Tibial nerve (tissue), 4 donors: ENCODE measurements around the gene SLAIN2. TPM values are rescaled to one million over a fixed set of nuclear protein-coding genes. Genes with fewer than 3 reads are reported as not detected.

Source experiments
- DNase-seq, 2 donors: peaks; one replicate each; pipeline ENCODE4 v3.0.0-alpha.2; 2019; ENCODE audit warnings: low spot score in 2 of 2
- H3K27ac ChIP-seq, 4 donors: fragments of 200-600 bp; sonication (generic) in 3 of 4; one replicate each; pipeline ENCODE4 v1.5.1; 2017 to 2019; ENCODE audit warnings: mild to moderate bottlenecking in 1 of 4
- H3K27me3 ChIP-seq, 2 donors: fragments of 200-600 bp; sonication (generic) in 1 of 2; one replicate each; pipeline versions ENCODE4 v1.5.1 to v1.6.0; 2017 to 2019
- H3K36me3 ChIP-seq, 3 donors: fragments of 200-600 bp; sonication (generic); one replicate each; pipeline ENCODE4 v1.5.1; 2018 to 2019
- H3K4me1 ChIP-seq, 4 donors: fragments of 200-600 bp; sonication (generic) in 3 of 4; one replicate each; pipeline ENCODE4 v1.5.1; 2017 to 2019
- H3K4me3 ChIP-seq, 4 donors: fragments of 200-600 bp; sonication (generic) in 3 of 4; one replicate each; pipeline ENCODE4 v1.5.1; 2017 to 2019; ENCODE audit warnings: mild to moderate bottlenecking in 1 of 4, moderate library complexity in 1 of 4
- H3K9me3 ChIP-seq, 4 donors: fragments of 200-600 bp; sonication (generic) in 3 of 4; one replicate each; pipeline ENCODE4 v1.5.1; 2017 to 2019
- EP300 ChIP-seq, 2 donors: sonication (generic); formaldehyde crosslinking; IDR thresholded peaks; one replicate each; pipeline ENCODE4 v1.6.1; 2017; ENCODE audit warnings: antibody characterized with exemption in 2 of 2, mild to moderate bottlenecking in 1 of 2
- POLR2A ChIP-seq, 2 donors: fragments of 450-650 bp; IDR thresholded peaks; one replicate each; pipeline ENCODE4 v1.6.1; 2017; ENCODE audit warnings: antibody characterized with exemption in 2 of 2, mild to moderate bottlenecking in 2 of 2, moderate library complexity in 2 of 2
- WGBS, 2 donors: methylation state at CpG; one replicate each; pipeline ENCODE4 v1.1.5; 2018; 5-methylcytosine and 5-hydroxymethylcytosine counted together
- total RNA-seq, 4 donors: library from RNA; depleted of rRNA; stranded (reverse); fragments of >200 nt; gene quantifications; one replicate each; pipeline ENCODE4 v1.1.0, GENCODE V29; 2016
- TF ChIP-seq, protein P1 (sequence below), 5 experiments: fragments of 200-600 bp in 3 of 5; fragments of 450-650 bp in 2 of 5; sonication (generic) in 3 of 5; IDR thresholded peaks; one replicate each; pipeline ENCODE4 v1.5.1; 2016 to 2019; ENCODE audit warnings: antibody characterized with exemption in 5 of 5, mild to moderate bottlenecking in 3 of 5, moderate library complexity in 2 of 5

SLAIN2 gene
- total RNA-seq, 4 donors from 2014 or later: 23.4 to 53.8 (median 33.8) TPM

- Histone ChIP-seq H3K4me3 (no peak overlapping the region), H3K27me3 (no peaks in the 10 kb centered on the region), H3K4me1 (peaks cover 0 to 10% (median 0%) of the 10 kb centered on the region in 4 donors), H3K27ac (no peak overlapping the region), H3K36me3 (peaks cover 0 to 36% (median 0%) of the 10 kb centered on the region in 3 donors), H3K9me3 (no peaks in the 10 kb centered on the region)
- 48 to 52% methylated on average over 2 of the region's 2 CpGs for WGBS, 2 donors
- TF ChIP-seq EP300 (IDR thresholded peaks at IDR 0.05) (no peak), POLR2A (IDR thresholded peaks at IDR 0.05) (no peak)
- TF ChIP-seq, protein P1, sequence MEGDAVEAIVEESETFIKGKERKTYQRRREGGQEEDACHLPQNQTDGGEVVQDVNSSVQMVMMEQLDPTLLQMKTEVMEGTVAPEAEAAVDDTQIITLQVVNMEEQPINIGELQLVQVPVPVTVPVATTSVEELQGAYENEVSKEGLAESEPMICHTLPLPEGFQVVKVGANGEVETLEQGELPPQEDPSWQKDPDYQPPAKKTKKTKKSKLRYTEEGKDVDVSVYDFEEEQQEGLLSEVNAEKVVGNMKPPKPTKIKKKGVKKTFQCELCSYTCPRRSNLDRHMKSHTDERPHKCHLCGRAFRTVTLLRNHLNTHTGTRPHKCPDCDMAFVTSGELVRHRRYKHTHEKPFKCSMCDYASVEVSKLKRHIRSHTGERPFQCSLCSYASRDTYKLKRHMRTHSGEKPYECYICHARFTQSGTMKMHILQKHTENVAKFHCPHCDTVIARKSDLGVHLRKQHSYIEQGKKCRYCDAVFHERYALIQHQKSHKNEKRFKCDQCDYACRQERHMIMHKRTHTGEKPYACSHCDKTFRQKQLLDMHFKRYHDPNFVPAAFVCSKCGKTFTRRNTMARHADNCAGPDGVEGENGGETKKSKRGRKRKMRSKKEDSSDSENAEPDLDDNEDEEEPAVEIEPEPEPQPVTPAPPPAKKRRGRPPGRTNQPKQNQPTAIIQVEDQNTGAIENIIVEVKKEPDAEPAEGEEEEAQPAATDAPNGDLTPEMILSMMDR (IDR thresholded peaks at IDR 0.05): no peak
- DNase-seq: no peak
Measured at GRCh38 chr4:48388525-48389154, 47.3 kb downstream of the SLAIN2 start.

DNA sequence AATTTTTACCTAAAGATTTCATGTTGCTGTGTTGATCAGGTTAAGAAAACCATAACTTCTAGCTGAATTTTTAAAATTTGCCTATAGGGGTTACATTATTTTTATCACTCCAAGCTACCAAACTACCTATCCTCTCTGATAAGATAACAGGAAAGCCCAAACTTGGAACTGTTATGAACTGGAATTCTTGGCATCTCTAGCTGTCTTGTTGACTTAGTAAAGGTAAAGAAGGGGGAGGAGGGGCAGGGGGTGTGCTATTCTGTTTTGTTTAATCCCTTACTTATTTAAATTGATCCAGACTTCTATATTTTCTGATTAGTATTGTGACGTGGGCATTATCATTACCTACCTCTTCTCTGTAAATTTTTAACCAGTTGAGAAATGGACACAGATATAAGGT lies 54.7 kb downstream of the SLAIN2 start:
- H3K36me3 ChIP-seq: peaks cover 0 to 38% (median 0%) of the 10 kb centered on the region in 3 donors
- no peak overlapping the region for H3K4me3 ChIP-seq
- H3K9me3 ChIP-seq: peaks cover 0 to 11% (median 0%) of the 10 kb centered on the region in 4 donors
- no peak overlapping the region for H3K27ac ChIP-seq
- DNase-seq: no peak
- WGBS, 2 donors: 92 to 95% methylated on average over 1 of the region's 1 CpG
- H3K27me3 ChIP-seq: no peaks in the 10 kb centered on the region
- H3K4me1 ChIP-seq: no peaks in the 10 kb centered on the region
- no peak for TF ChIP-seq EP300 (IDR thresholded peaks at IDR 0.05)
- TF ChIP-seq, protein P1 (IDR thresholded peaks at IDR 0.05): no peak
- TF ChIP-seq POLR2A (IDR thresholded peaks at IDR 0.05): no peak

- H3K4me3 ChIP-seq: no peak overlapping the region
- TF ChIP-seq, protein P1 (IDR thresholded peaks at IDR 0.05): no peak
- TF ChIP-seq POLR2A (IDR thresholded peaks at IDR 0.05): no peak
- no peak for TF ChIP-seq EP300 (IDR thresholded peaks at IDR 0.05)
- no peaks in the 10 kb centered on the region for H3K4me1 ChIP-seq
- H3K36me3 ChIP-seq: peaks cover 0 to 35% (median 0%) of the 10 kb centered on the region in 3 donors
- no peaks in the 10 kb centered on the region for H3K27me3 ChIP-seq
- H3K27ac ChIP-seq: no peak overlapping the region
- H3K9me3 ChIP-seq: peaks cover 0 to 11% (median 0%) of the 10 kb centered on the region in 4 donors
- DNase-seq: no peak
- 84 to 93% methylated on average over 6 of the region's 6 CpGs for WGBS, 2 donors
Measured at GRCh38 chr4:48400416-48400815, 59.1 kb downstream of the SLAIN2 start.

- 92 to 100% methylated on average over 4 to 5 of the region's 5 CpGs for WGBS, 2 donors
- DNase-seq: no peak
- Histone ChIP-seq H3K36me3 (peaks cover 0 to 17% (median 0%) of the 10 kb centered on the region in 3 donors), H3K27me3 (no peaks in the 10 kb centered on the region), H3K4me3 (no peak overlapping the region), H3K27ac (no peak overlapping the region), H3K9me3 (no peaks in the 10 kb centered on the region), H3K4me1 (no peaks in the 10 kb centered on the region)
- TF ChIP-seq, protein P1 (IDR thresholded peaks at IDR 0.05): no peak
- no peak for TF ChIP-seq EP300 (IDR thresholded peaks at IDR 0.05)
- no peak for TF ChIP-seq POLR2A (IDR thresholded peaks at IDR 0.05)
Measured at GRCh38 chr4:48403358-48403757, 62.0 kb downstream of the SLAIN2 start.

DNA sequence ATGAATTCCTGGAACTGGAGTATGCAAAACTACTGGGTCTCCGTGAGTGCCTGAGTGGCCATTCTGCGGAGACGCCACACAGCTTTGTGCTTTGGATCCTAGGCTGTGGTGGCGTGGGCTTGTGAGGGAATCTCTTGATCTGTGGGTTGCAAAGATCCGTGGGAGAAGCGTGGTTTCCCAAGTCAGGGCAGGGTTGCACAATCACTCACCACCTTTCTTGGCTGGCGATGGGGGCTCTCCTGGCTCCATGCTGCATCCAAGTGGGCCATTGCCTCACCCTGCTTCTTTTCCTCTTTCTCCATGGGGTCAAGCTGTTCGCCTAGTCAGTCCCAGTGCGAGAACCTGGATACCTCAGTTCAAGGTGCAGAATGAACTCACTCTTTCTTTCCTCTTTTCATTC lies 62.5 kb downstream of the SLAIN2 start:
- Histone ChIP-seq H3K9me3 (no peaks in the 10 kb centered on the region), H3K4me3 (no peak overlapping the region), H3K27ac (no peak overlapping the region), H3K27me3 (no peaks in the 10 kb centered on the region), H3K4me1 (no peaks in the 10 kb centered on the region), H3K36me3 (peaks cover 0 to 17% (median 0%) of the 10 kb centered on the region in 3 donors)
- TF ChIP-seq POLR2A (IDR thresholded peaks at IDR 0.05): no peak
- TF ChIP-seq EP300 (IDR thresholded peaks at IDR 0.05): no peak
- WGBS, 2 donors: 94 to 95% methylated on average over 9 of the region's 9 CpGs
- DNase-seq: no peak
